H1 (cell line): ENCODE results near the gene ZBP1. TPM values are rescaled to one million over a fixed set of nuclear protein-coding genes. Genes with fewer than 3 reads are reported as not detected.

Experiments
- CTCF ChIA-PET: fragments of 300-600 bp; sonication (Branson Sonifier 250); formaldehyde crosslinking; loops from one replicate; lab custom pipeline; 2021; ENCODE audit not compliant: partially characterized antibody; lab: Charles Lee
- POLR2A ChIA-PET: fragments of 300-600 bp; sonication (Branson Sonifier 250); formaldehyde crosslinking; loops from one replicate; lab custom pipeline; 2021; ENCODE audit warnings: inconsistent platforms; ENCODE audit not compliant: partially characterized antibody; lab: Charles Lee
- DNase-seq, 2 experiments: peaks; one replicate each; pipeline versions ENCODE4 v3.0.0 to v3.0.0-alpha.2; 2010 to 2022; ENCODE audit warnings: low spot score in 2 of 2, low read depth in 1 of 2, mixed read lengths in 1 of 2
- FAIRE-seq: peaks from 2 replicates; lab custom pipeline; 2011; peaks lifted over from hg19 to GRCh38; lab: Jason Lieb, UNC
- H2AFZ ChIP-seq: 2 replicates; pipeline ENCODE4 v1.8.1; 2012; ENCODE audit warnings: low read length, inconsistent platforms
- H2AK5ac ChIP-seq: 2 replicates; pipeline ENCODE4 v1.6.1; 2013; ENCODE audit warnings: low read depth, low read length
- H2BK120ac ChIP-seq: replicated peaks from 2 replicates; pipeline ENCODE3; 2013; ENCODE audit warnings: low read depth, low read length, inconsistent platforms
- H2BK12ac ChIP-seq: 2 replicates; pipeline ENCODE4 v1.6.1; 2013; ENCODE audit warnings: low read depth, low read length
- H2BK15ac ChIP-seq: 2 replicates; pipeline ENCODE4 v1.6.1; 2013; ENCODE audit warnings: low read length
- H2BK20ac ChIP-seq: 2 replicates; pipeline ENCODE4 v1.6.1; 2013; ENCODE audit warnings: low read length
- H2BK5ac ChIP-seq: 2 replicates; pipeline ENCODE4 v1.6.1; 2013; ENCODE audit warnings: low read depth, low read length
- H3K14ac ChIP-seq: 2 replicates; pipeline ENCODE4 v1.6.1; 2013; ENCODE audit warnings: inconsistent platforms; ENCODE audit not compliant: insufficient read length
- H3K18ac ChIP-seq: 2 replicates; pipeline ENCODE4 v1.6.1; 2013; ENCODE audit warnings: low read length; ENCODE audit errors: extremely low read depth
- H3K23ac ChIP-seq: 2 replicates; pipeline ENCODE4 v1.6.1; 2013; ENCODE audit warnings: inconsistent platforms; ENCODE audit not compliant: insufficient read length
- H3K23me2 ChIP-seq: 2 replicates; pipeline ENCODE4 v1.6.1; 2013; ENCODE audit warnings: low read depth, low read length
- H3K27ac ChIP-seq: 2 replicates; pipeline ENCODE4 v1.6.1; 2011; ENCODE audit warnings: low read depth, low read length, inconsistent platforms
- H3K27me3 ChIP-seq, 4 experiments: replicated peaks in 1 of 4; 1 replicate in 1 of 4; 2 replicates in 3 of 4; pipeline versions ENCODE4 v1.6.1 to v1.8.1; 2011 to 2013; ENCODE audit warnings: low read length in 3 of 4, mild to moderate bottlenecking in 3 of 4, inconsistent platforms in 2 of 4, mixed read lengths in 2 of 4, moderate library complexity in 1 of 4; ENCODE audit not compliant: control insufficient read depth in 3 of 4, insufficient read depth in 3 of 4; ENCODE audit errors: extremely low read depth in 1 of 4
- H3K36me3 ChIP-seq, 4 experiments: 2 replicates each; pipeline versions ENCODE4 v1.6.1 to v1.8.1; 2011 to 2013; ENCODE audit warnings: mild to moderate bottlenecking in 4 of 4, low read length in 3 of 4, moderate library complexity in 2 of 4, control low read depth in 1 of 4, inconsistent platforms in 1 of 4; ENCODE audit not compliant: insufficient read depth in 4 of 4, control insufficient read depth in 2 of 4
- H3K4ac ChIP-seq: replicated peaks from 2 replicates; pipeline ENCODE3; 2013; ENCODE audit warnings: low read length, low read depth, mixed read lengths, inconsistent platforms; ENCODE audit not compliant: insufficient read length
- H3K4me1 ChIP-seq, 4 experiments: replicated peaks in 1 of 4; 1 replicate in 1 of 4; 2 replicates in 3 of 4; pipeline versions ENCODE4 v1.6.1 to v1.8.1; 2011 to 2013; ENCODE audit warnings: low read length in 3 of 4, inconsistent platforms in 2 of 4, mixed read lengths in 1 of 4; ENCODE audit not compliant: insufficient read depth in 4 of 4, control insufficient read depth in 3 of 4
- H3K4me2 ChIP-seq, 2 experiments: 2 replicates each; pipeline versions ENCODE4 v1.6.1 to v1.8.1; 2011 to 2013; ENCODE audit warnings: low read depth in 2 of 2, low read length in 2 of 2, control low read depth in 1 of 2, inconsistent platforms in 1 of 2, mild to moderate bottlenecking in 1 of 2; ENCODE audit not compliant: insufficient read depth in 1 of 2
- H3K4me3 ChIP-seq, 4 experiments: fragments of 200-600, 300-600 bp in 1 of 4; sonication (generic), shearing (Covaris generic), sonication (Bioruptor Twin) in 1 of 4; 2 replicates each; pipeline versions ENCODE4 v1.5.1 to v1.8.1; 2011 to 2016; ENCODE audit warnings: low read length in 4 of 4, low read depth in 3 of 4, control low read depth in 2 of 4, inconsistent platforms in 2 of 4, mild to moderate bottlenecking in 2 of 4, mixed read lengths in 1 of 4, moderate library complexity in 1 of 4; ENCODE audit not compliant: insufficient read depth in 2 of 4; ENCODE audit errors: extremely low read depth in 1 of 4
- H3K56ac ChIP-seq: replicated peaks from 2 replicates; pipeline ENCODE3; 2013; ENCODE audit warnings: low read depth, mild to moderate bottlenecking, mixed read lengths, low read length, inconsistent platforms; ENCODE audit not compliant: insufficient read length
- H3K79me1 ChIP-seq: 2 replicates; pipeline ENCODE4 v1.6.1; 2013; ENCODE audit warnings: low read depth, low read length, control low read depth
- H3K79me2 ChIP-seq, 2 experiments: 2 replicates each; pipeline versions ENCODE4 v1.6.1 to v1.8.1; 2012 to 2013; ENCODE audit warnings: low read length in 2 of 2, mild to moderate bottlenecking in 2 of 2, inconsistent platforms in 1 of 2; ENCODE audit not compliant: insufficient read depth in 2 of 2, control insufficient read depth in 1 of 2
- H3K9ac ChIP-seq, 4 experiments: replicated peaks in 1 of 4; 1 replicate in 1 of 4; 2 replicates in 3 of 4; pipeline versions ENCODE4 v1.6.1 to v1.8.1; 2011 to 2013; ENCODE audit warnings: low read depth in 3 of 4, low read length in 3 of 4, control low read depth in 2 of 4, mild to moderate bottlenecking in 2 of 4, moderate library complexity in 2 of 4, inconsistent platforms in 1 of 4; ENCODE audit errors: extremely low read depth in 1 of 4
- H3K9me3 ChIP-seq, 2 experiments: 2 replicates each; pipeline versions ENCODE4 v1.6.1 to v1.8.1; 2012 to 2013; ENCODE audit warnings: mild to moderate bottlenecking in 2 of 2, moderate library complexity in 2 of 2, control low read depth in 1 of 2, inconsistent platforms in 1 of 2, low read depth in 1 of 2, low read length in 1 of 2, mixed read lengths in 1 of 2; ENCODE audit not compliant: insufficient read depth in 2 of 2
- H4K20me1 ChIP-seq, 2 experiments: replicated peaks in 1 of 2; 2 replicates each; pipeline versions ENCODE3 to v1.8.1; 2011 to 2013; ENCODE audit warnings: inconsistent platforms in 2 of 2, low read length in 2 of 2, mild to moderate bottlenecking in 1 of 2; ENCODE audit not compliant: insufficient read depth in 2 of 2, control insufficient read depth in 1 of 2
- H4K5ac ChIP-seq: 2 replicates; pipeline ENCODE4 v1.6.1; 2013; ENCODE audit warnings: low read length, low read depth, mixed read lengths, inconsistent platforms; ENCODE audit not compliant: insufficient read length
- H4K8ac ChIP-seq: 2 replicates; pipeline ENCODE4 v1.8.0; 2013; ENCODE audit warnings: mild to moderate bottlenecking, moderate library complexity, low read length, inconsistent platforms; ENCODE audit not compliant: insufficient read depth; ENCODE audit errors: extremely low read depth
- H4K91ac ChIP-seq: replicated peaks from 2 replicates; pipeline ENCODE3; 2013; ENCODE audit warnings: low read length, mixed read lengths, inconsistent platforms; ENCODE audit not compliant: insufficient read length
- KDM5A ChIP-seq: fragments of 200-600 bp; IDR thresholded peaks from 2 replicates; pipeline ENCODE4 v1.7.1; 2012; ENCODE audit warnings: mild to moderate bottlenecking, low read length, inconsistent platforms, mixed read lengths
- TAF1 ChIP-seq: IDR thresholded peaks from 2 replicates; pipeline ENCODE4 v1.6.1; 2011; ENCODE audit warnings: mild to moderate bottlenecking, low read depth, low read length
- WGBS, 2 experiments: shearing (Covaris generic) in 1 of 2; methylation state at CpG; one replicate each; pipeline versions ENCODE4 v1.1.6 to v1.1.7; 2013 to 2015; ENCODE audit warnings: low lambda C conversion rate in 2 of 2, mixed read lengths in 2 of 2, inconsistent platforms in 1 of 2, low coverage in 1 of 2, missing lambda C conversion rate in 1 of 2; ENCODE audit not compliant: insufficient replicate concordance in 2 of 2, insufficient coverage in 1 of 2, insufficient read length in 1 of 2; ENCODE audit errors: extremely low coverage in 1 of 2, missing lambda C conversion rate in 1 of 2; 5-methylcytosine and 5-hydroxymethylcytosine counted together
- polyA plus RNA-seq, 7 experiments: library from polyadenylated mRNA; depleted of rRNA in 3 of 7; stranded (reverse) in 5 of 7; unstranded in 2 of 7; fragments of >200 nt in 5 of 7; fragments of 200-250 nt in 2 of 7; gene quantifications; 1 replicate in 5 of 7; 2 replicates in 1 of 7; 4 replicates in 1 of 7; pipeline versions ENCODE4 v1.2.1 to v1.2.3, GENCODE V29; 2011 to 2013; ENCODE audit warnings: missing spikeins in 2 of 7, mixed read lengths in 2 of 7
- total RNA-seq: library from RNA; stranded (reverse); fragmentation: NEBNext Ultra II Directional; extraction: Animal tissue kit (Norgen Biotek cat#: 25700); gene quantifications from 2 replicates; pipeline ENCODE4 v1.2.1, GENCODE V29; 2021

The ZBP1 gene
- total and polyA plus RNA-seq, 2 of the 8 experiments (the other 6 are each of a cell fraction or from before 2014, with no cell fraction given), result not detected

DNA sequence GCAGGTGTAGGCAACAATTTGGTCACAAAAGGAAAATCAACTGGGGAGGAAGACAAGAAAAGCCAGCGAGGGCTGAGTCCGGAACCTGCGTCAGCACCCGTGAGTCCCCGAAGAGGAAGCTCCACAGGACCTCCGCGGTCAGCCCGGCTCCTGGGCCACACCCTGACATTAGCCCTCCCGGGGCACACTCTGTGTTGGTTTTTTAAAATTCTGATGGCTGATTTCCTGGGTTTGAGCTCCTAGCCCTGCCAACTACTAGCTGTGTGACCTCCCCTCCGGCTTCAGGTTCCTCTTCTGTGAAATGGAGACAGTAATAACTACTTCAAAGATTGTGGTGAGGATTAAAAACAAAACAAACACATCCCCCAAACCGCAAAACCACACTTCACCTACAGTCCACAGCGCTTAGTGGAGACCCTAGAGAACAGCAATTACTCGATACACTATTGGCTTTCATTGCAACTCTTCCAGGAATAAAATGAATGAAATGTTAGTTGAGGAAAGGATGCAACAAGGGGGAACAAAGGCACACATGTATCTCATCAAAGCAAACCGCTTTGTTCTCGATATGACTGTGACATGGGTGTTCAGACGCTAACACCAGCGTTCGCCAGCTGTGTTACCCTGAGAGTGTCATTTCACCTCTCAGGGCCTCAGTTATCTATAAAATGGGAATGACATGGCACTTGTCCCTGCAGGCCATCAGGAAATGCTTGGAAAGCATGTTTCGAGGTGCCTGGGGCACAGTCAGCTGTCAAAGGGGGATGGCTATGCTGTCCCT is 985 bp downstream of the ZBP1 start:
- no peak overlapping the region for H2BK120ac ChIP-seq
- no peak overlapping the region for H4K8ac ChIP-seq
- H2BK15ac ChIP-seq, result no peak overlapping the region
- no peaks in the 10 kb centered on the region for H3K4me1 ChIP-seq
- H3K56ac ChIP-seq, result no peak overlapping the region
- H3K23me2 ChIP-seq, result no peaks in the 10 kb centered on the region
- H2BK12ac ChIP-seq, result no peak overlapping the region
- H4K91ac ChIP-seq, result no peak overlapping the region
- H3K4me2 ChIP-seq, result no peak overlapping the region
- FAIRE-seq (no peak), DNase-seq (peak in 1 of 2 experiments; percentile 26)
- no peak overlapping the region for H3K18ac ChIP-seq
- H2AK5ac ChIP-seq, result no peak overlapping the region
- H3K4me3 ChIP-seq, result no peak overlapping the region
- POLR2A ChIA-PET, result no interaction called here
- whole genome bisulfite sequencing, 2 experiments, result 91% methylated on average over 19 of the region's 19 CpGs; no CpG with 5 or more reads in 1 of the 2 experiments
- no peaks in the 10 kb centered on the region for H4K20me1 ChIP-seq
- H3K36me3 ChIP-seq, result no peaks in the 10 kb centered on the region
- no peak overlapping the region for H3K4ac ChIP-seq
- CTCF ChIA-PET, result interaction anchor here (0.6 to 2.6 kb wide), 10 partner anchors 10 to 1232 kb away, joined by 3 to 9 read pairs (median 4); no protein-coding TSS in a partner anchor
- no peak overlapping the region for H4K5ac ChIP-seq
- H2AFZ ChIP-seq, result no peak overlapping the region
- H3K27ac ChIP-seq, result no peak overlapping the region
- no peak overlapping the region for H3K9ac ChIP-seq
- no peak overlapping the region for H2BK20ac ChIP-seq
- H3K23ac ChIP-seq, result no peak overlapping the region
- H3K27me3 ChIP-seq, result no peaks in the 10 kb centered on the region
- H3K79me2 ChIP-seq, result no peaks in the 10 kb centered on the region
- H3K9me3 ChIP-seq, result no peaks in the 10 kb centered on the region; a peak in 1 of 4 replicates
- H3K79me1 ChIP-seq, result no peaks in the 10 kb centered on the region
- no peak overlapping the region for H2BK5ac ChIP-seq
- no peak overlapping the region for H3K14ac ChIP-seq
- TF ChIP-seq KDM5A (no peak), TAF1 (no peak)
